GM12878 (cell line): ENCODE measurements around the gene EIF4ENIF1.

Experiments used
- CREB1 ChIP-seq: IDR thresholded peaks from 2 replicates; pipeline ENCODE4 v1.6.1; 2012; ENCODE audit warnings: low read depth, mild to moderate bottlenecking, inconsistent platforms
- TCF12 ChIP-seq: IDR thresholded peaks from 2 replicates; pipeline ENCODE4 v1.6.1; 2011; ENCODE audit warnings: low read depth, mild to moderate bottlenecking, low read length
- ZNF274 ChIP-seq: IDR thresholded peaks from one replicate; pipeline ENCODE4 v1.8.0; 2011; ENCODE audit not compliant: insufficient read length, insufficient read depth
- TF ChIP-seq, protein P1 (sequence below), 3 experiments: IDR thresholded peaks in 2 of 3; conservative IDR thresholded peaks in 1 of 3; 2 replicates each; pipeline ENCODE4 v1.5.1; 2011; ENCODE audit warnings: low read depth in 3 of 3, low read length in 3 of 3, mild to moderate bottlenecking in 3 of 3, control low read depth in 2 of 3, moderate library complexity in 2 of 3, inconsistent platforms in 1 of 3, mixed read lengths in 1 of 3; ENCODE audit not compliant: control insufficient read depth in 2 of 3, insufficient read depth in 1 of 3; ENCODE audit errors: extremely low read depth in 1 of 3
- TF ChIP-seq, protein P2 (sequence below): IDR thresholded peaks from 2 replicates; pipeline ENCODE4 v1.6.1; 2012; ENCODE audit warnings: low read depth, low read length, improper control_type of control experiment
- TF ChIP-seq, protein P3 (sequence below): IDR thresholded peaks from 2 replicates; pipeline ENCODE4 v1.6.1; 2012; ENCODE audit warnings: low read depth, low read length, improper control_type of control experiment

GRCh38 chr22:31448382-31448781, 41.3 kb downstream of the EIF4ENIF1 start:
- TF ChIP-seq ZNF274 (no peak), TCF12 (no peak), CREB1 (no peak)
- TF ChIP-seq, protein P1, sequence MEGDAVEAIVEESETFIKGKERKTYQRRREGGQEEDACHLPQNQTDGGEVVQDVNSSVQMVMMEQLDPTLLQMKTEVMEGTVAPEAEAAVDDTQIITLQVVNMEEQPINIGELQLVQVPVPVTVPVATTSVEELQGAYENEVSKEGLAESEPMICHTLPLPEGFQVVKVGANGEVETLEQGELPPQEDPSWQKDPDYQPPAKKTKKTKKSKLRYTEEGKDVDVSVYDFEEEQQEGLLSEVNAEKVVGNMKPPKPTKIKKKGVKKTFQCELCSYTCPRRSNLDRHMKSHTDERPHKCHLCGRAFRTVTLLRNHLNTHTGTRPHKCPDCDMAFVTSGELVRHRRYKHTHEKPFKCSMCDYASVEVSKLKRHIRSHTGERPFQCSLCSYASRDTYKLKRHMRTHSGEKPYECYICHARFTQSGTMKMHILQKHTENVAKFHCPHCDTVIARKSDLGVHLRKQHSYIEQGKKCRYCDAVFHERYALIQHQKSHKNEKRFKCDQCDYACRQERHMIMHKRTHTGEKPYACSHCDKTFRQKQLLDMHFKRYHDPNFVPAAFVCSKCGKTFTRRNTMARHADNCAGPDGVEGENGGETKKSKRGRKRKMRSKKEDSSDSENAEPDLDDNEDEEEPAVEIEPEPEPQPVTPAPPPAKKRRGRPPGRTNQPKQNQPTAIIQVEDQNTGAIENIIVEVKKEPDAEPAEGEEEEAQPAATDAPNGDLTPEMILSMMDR (IDR thresholded peaks at IDR 0.05 in 2 of 3, conservative IDR thresholded peaks at IDR 0.05 in 1 of 3; ENCODE audit: control insufficient read depth in 2 of 3, extremely low read depth in 1 of 3, insufficient read depth in 1 of 3, low read depth in 3 of 3, low read length in 3 of 3) = no peak
- TF ChIP-seq, protein P2, sequence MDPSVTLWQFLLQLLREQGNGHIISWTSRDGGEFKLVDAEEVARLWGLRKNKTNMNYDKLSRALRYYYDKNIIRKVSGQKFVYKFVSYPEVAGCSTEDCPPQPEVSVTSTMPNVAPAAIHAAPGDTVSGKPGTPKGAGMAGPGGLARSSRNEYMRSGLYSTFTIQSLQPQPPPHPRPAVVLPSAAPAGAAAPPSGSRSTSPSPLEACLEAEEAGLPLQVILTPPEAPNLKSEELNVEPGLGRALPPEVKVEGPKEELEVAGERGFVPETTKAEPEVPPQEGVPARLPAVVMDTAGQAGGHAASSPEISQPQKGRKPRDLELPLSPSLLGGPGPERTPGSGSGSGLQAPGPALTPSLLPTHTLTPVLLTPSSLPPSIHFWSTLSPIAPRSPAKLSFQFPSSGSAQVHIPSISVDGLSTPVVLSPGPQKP = no peak
- TF ChIP-seq, protein P3, sequence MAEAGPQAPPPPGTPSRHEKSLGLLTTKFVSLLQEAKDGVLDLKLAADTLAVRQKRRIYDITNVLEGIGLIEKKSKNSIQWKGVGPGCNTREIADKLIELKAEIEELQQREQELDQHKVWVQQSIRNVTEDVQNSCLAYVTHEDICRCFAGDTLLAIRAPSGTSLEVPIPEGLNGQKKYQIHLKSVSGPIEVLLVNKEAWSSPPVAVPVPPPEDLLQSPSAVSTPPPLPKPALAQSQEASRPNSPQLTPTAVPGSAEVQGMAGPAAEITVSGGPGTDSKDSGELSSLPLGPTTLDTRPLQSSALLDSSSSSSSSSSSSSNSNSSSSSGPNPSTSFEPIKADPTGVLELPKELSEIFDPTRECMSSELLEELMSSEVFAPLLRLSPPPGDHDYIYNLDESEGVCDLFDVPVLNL = no peak
